HG03558 (cell line): ENCODE measurements around the gene TBX15.
"Not testable (repeated sequence)": the region's sequence is repeated elsewhere in the genome, so short reads cannot be mapped to it uniquely, and the experiment has no call there.

Experiments
- ATAC-seq: cut with Tn5 transposase; IDR thresholded peaks from one replicate; pipeline ENCODE4 v1.9.1; 2021; ENCODE audit warnings: moderate number of reproducible peaks; ENCODE audit not compliant: unreplicated experiment; ENCODE audit errors: extremely low read depth

The TBX15 gene

DNA sequence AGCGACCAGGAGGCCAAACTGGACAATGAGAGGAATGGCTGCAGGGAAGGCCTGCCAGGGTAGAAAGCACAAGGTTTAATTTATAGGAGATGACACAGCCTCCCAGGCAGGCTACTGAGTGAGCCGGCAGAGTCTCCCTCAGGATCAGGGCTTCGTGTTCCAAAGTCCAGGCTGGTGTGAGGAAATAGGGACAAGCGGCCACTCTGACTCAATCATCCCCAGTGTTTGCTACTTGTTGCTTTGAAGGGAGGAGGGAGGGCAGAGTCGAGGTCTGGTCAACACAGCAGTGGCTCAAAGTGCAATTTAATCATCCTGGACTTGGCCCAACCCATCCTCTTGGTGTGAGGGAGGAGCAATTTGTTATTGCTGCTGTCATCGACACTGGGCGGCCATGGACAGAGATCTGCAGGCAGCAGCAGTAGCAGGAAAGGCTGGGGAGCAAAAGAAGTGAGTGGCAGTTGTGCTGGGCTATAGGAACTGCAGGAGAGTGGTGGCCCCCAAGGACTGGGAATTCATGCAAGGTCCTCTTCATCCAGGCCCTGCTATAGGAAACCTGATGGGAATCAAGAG lies 27.5 kb downstream of the TBX15 start:
- no peak for ATAC-seq

DNA sequence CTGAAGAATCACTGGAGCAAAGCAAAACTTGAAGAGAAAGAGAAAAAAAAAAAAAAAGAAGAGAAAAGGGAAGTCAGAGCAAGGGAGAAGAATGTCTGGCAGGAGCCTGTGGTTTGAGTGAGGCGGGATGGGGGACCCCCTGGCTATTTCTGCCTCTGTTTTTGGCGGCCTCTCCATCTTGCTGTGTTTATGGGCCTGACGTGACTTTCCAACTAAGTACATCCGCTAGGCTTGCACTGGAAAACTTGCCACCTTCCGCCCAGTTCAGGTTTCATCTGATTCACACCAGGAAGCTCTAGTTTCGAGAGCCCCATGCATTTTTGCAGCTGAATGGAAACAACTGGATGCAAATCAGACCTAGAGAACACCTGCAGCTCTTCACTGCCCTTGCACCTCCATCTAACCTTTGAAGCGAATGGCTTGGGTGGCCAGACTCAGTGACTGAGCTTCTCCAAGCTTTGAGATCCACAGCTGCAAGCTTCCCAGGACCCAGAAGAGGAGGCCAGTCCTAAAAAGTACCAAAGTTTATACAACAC lies 28.0 kb downstream of the TBX15 start:
- peak; percentile 87 for ATAC-seq

DNA sequence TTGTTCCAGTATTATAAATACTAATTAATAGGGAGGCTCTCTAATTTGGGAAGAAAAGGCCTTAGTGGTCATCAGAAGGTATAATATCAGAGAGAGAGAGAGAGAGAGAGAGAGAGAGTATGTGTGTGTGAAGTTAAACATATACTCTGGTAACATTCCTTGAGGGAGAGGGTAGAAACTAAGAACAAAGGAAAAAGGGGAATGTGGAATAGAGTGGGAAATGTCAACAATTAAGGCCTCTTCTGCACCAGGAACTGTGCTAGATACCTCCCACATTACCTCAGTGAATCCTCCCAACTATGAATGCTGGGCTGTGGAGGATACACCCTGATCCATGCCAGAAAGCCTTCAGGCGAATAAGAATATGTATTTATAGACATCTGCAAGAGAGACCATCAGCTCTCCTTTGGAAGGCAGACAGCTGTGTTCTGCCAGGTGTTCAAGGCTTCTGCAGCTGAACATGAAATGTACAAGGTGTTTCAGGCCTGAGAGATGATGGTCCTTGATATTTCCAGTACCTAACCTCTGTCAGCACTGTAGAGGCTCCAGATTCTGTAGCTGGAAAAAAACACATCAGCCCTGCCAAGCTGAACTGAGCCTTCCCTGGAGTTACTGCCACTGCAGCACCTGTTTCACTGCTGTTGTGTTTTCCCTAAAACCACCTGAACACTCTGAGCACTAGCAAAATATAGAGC lies 29.1 kb downstream of the TBX15 start:
- no peak for ATAC-seq

DNA sequence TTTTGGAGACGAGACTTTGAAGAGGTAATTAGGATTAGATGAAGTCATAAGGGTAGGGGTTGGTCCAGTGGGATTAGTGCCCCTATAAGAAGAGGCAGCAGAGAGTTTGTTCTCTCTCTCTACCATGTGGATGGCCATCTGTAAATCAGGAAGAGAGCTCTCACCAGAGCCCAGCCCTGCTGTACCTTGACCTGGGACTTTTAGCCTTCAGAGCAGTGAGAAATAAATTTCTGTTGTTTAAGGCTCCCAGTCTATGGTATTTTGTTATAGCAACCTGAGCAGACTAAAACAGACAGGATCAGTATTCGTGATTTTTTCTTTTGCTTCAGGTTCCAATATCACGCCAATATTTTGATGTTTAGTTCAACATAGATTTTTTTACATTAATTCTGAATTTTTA lies 30.0 kb downstream of the TBX15 start:
- ATAC-seq: no peak

DNA sequence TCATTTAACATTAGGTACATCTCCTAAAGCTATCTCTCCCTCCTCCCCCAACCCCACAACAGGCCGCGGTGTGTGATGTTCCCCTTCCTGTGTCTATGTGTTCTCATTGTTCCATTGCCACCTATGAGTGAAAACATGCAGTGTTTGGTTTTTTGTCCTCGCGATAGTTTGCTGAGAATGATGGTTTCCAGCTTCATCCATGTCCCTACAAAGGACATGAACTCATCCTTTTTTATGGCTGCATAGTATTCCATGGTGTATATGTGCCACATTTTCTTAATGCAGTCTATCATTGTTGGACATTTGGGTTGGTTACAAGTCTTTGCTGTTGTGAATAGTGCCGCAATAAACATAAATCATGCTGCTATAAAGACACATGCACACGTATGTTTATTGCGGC lies 30.6 kb downstream of the TBX15 start:
- ATAC-seq: not testable (repeated sequence)

DNA sequence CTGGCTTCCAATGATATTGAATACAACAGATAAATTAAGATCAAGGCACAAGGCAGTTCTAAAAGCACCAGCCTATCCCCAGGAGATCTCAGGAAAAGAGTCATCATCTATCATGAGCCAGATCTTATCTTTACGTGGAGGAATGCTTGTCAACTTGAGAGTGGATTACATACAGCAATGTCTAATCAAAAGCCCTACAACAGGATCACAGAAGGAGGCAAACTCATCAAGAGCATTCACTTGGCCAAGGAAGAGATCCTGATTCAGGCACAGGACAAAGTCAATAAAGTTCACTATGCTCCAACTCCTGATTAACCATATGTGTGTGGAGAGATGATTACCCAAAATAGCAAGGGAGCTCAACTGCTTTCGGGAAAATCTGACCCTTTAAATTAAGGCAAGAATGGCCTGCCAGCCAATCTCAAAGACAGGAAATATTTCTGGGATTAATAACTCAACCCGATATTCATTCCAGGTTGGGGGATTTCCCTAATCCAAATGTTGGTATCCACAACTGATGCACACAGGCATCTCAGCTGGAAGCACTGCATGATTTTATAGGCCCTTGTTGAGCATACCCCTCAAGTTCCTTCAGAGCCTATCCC lies 33.7 kb downstream of the TBX15 start:
- no peak for ATAC-seq

DNA sequence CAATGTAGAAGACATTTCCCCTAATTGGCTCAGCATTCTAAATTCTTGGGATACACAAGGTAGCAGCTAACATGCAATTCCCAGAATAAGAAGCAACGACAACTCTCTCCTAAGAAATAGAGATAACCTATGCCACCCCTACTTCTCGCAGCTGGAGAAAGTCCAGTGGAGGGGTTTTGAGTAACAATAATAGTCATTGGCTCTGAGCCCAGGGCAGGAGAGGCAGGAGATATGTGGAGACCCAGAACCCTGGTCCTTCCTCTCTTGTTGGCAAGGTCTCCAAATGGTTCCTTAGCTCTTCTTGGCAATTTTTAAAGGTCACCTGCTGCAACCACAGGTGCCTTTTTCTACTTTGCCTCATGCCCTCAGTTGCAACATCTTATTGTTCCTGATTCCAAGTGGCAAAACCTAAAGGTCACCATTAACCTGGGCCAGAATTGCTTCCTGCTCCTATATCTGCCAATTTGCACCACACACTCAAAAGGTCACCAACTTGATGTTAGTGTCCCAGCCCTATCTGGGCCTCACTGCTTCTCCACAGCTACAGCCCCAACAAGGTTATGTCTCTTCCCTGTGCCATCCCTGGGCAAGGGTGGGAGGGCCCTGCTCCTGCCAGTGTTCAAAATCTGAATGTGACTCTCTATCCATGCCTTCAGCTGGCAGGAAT lies 36.7 kb downstream of the TBX15 start:
- ATAC-seq: no peak

DNA sequence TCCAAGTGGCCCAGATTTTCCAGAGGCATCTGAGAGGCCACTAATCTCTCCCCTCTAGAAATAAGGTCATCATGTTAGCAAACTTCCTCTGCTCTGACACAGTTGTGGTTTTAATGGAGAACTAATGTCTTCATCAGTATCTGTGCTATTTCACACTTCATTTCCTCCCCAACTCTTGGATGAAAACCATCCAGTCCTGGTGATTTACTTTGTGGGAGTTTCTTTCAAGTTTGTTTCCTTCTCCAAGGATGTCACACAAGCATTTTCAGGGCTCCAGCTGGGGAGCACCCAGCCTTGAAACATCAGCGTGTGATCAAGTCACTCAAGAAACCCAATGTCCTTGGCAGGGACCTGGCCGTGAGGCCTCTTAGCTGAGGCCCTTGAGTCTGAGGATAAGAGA lies 38.8 kb downstream of the TBX15 start:
- no peak for ATAC-seq

DNA sequence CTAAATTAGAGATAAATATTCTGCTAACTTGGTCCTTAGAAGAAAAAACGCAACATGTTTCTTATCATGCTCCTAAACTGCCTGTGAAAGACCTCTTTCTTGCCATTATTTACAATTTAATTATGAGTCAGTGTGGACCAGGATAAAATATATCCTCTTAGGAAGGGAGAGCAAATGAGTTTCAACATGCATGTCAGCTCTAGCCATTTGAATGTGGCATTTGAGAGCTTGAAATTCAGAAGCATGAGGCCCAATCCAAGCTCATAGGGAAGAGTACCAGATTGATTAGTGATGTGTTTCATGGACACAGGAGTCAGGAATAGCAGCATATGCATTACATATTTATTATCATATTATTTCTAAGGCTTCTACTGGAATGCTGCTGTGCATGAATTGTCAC lies 39.3 kb downstream of the TBX15 start:
- ATAC-seq: no peak

DNA sequence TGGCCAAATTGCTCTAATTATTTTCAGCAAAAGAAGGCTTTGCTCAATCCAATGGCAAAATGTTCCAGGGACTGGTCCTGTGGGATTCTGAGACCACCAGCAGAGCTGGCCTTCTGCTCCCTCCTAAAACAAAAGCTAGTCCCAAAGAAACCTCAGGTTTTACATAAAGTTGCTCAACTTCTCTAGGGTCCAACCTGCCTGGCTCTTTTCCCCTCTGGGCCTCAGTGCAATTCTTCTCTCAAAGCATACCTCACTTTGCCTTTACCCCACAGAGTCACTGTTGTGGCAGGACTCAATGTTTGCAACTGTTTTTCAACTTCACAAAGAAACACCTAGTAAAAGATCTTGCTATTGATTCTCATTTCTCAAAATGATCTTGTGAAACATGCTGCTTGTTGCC lies 39.8 kb downstream of the TBX15 start:
- no peak for ATAC-seq

DNA sequence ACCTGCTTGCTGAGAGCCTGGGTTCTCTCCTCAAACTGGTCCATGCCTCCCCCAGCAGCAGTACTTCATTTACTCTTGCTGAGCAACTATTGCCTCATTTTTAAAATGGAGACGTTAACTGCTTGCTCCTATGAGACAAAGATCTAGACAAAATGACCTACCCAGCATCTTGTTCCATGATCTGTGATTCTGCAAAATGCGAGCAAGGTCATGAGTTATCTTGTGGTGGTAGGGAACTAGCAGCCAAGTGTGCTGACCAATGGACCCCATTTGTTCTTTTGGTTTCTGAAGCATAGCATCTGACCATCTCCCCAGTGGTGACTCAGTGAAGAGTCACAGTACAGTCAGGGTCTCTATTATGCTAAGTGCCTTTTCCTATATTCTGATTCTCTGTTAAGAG lies 40.4 kb downstream of the TBX15 start:
- no peak for ATAC-seq

DNA sequence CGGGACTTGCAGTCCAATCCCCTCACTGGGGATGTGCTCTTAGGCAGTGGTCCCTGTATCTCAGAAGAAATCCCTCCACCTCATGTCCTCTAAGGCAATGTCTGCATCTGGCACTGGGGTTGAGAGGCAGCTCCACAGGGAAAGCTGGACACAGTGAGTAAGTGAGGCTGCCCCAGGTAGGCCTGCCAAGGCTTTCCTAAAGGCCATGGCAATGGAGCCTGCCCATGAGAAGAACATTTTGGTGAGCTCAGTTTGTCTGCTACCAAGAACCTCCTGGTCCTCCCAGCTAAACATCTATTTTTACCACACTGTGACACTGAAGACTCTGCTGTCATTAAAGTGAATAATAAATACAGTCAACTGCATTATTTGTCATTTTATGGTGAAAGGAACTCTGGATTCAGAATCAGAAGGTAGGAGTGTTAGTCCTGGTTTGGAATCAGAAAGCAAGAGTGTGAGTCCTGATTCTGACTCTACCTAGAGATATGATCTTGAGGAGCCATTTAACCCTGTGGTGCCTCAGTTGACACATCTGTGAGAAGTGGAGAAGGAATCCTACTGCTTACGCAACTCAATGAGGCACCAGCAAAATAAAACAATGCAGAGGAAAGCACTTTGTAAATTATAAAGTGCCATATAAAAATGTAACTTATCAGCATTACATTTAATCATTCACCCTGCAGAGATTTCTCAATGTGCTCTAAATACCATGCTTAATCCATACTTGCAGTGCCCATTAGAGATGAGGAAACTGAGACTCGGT lies 41.0 kb downstream of the TBX15 start:
- no peak for ATAC-seq

DNA sequence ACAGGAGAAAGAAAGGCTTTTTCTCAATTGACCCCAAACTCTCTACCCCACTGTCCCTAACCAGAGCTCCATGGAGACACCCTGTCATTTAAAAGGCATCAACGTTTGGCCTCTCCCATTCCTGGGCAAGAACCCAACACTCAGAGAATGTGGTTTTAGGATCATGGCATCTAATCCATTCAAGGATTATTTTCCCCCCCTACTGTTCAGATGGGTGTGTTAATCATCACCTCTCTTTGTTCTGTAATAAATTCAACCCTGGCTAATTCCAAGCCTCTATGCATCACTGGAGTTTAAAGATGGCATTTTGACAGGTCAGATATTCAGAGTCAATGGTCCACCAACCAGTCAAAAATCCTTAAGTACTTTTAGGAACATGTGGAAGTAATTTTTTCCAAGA lies 42.7 kb downstream of the TBX15 start:
- ATAC-seq: no peak

DNA sequence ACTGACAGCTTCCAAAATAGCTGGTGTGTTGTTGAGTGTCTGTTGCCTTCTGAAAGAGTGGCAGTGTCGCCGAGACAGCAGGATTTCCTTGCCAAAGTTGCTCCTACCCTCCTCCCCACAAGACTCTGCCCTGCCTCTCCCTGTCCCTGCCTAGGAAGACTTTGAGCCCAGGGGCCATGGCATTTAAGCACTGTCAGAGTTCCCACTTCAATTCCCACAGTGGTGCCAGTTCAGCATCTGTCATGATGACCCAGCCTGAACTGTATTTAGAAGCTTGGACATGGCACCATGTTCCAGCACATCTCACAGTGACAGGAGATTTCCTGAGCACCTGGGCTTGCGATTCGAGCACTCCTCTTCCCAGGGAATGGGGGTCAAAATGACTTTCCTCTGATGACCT lies 43.6 kb downstream of the TBX15 start:
- no peak for ATAC-seq

DNA sequence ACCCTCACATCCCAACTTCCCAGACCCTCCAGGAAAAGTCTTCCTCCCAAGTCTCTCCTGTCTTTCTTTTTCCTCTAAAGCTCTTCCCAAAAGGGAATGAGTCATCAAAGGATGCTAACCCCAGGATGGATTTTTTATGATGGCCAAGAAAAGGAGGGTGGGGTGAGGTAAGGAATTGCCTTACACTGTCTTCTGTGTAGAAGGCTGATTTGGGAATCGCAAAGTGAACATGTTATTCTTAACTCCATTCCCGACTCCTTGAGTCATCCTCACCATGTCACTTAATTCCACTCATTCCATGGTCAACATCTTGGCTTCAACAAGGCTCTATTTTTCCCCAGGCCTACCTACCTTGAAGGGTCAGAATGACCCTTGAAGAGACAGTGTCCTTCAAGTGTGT lies 44.0 kb downstream of the TBX15 start:
- ATAC-seq: no peak

DNA sequence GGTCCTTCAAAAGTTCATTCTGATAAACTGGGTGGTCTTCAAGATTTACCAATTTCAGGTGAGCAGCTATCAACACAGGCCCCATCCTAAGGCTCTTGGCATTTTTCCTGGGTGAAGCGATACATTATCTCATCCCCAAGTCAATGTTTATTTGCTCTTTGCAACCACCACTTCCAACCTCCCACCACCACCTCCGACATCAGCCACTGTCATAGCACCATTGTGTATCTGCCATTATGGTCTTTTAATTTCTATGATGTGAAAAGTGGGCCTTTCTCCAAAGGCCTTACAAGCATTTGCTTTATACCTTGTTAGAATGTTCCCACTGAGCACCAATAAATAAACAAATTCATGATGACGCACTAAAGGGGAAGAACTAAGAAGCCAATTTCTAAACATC lies 47.2 kb downstream of the TBX15 start:
- ATAC-seq: no peak

DNA sequence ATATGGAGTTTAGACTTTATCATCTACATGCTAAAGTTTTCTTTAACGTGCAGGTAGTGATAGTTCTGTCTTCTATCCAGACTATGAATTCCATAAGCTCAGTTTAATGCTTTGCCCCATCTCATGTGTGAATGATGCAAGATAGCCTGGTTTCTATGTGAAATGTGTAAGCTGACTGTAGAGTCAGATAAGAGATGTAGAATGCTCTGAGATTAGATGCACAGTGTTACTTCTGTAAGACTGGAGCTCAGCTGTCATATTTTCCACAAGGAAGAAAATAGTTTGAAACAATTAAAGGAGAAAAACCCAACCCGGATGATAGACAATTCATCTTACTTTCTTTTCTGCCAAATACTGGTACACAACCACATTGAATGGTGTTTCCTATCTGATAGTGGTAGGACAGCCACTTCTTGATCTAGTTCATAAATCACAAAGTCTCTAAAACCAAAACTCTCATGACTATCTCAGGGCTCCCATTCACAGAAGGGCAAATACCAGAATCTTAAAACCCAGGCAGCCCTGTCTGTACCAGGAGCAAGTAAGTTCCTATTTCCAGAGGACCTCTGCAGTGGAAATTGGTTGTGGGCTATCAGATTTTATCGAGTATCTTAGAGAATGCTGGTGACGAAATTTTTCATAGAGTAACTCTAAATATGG lies 50.6 kb downstream of the TBX15 start:
- no peak for ATAC-seq

DNA sequence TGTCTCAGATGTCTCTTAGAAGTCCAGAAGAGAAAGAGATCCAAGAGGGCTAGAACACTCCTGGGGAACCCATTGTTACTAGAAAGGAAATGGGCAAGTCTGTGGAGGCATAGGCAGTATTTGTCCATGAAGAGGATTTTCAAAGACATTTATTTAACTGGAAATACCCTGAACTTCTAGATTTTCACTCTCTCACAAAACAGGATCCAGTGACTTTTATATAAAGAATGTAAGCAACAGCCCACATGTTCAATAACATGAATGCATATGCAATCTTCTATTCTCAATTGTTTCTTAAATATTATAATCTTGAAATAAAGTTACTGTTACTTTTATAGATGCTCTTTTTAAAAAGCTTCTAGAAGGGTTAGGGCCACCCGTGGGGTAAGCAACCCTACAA lies 53.4 kb downstream of the TBX15 start:
- no peak for ATAC-seq

DNA sequence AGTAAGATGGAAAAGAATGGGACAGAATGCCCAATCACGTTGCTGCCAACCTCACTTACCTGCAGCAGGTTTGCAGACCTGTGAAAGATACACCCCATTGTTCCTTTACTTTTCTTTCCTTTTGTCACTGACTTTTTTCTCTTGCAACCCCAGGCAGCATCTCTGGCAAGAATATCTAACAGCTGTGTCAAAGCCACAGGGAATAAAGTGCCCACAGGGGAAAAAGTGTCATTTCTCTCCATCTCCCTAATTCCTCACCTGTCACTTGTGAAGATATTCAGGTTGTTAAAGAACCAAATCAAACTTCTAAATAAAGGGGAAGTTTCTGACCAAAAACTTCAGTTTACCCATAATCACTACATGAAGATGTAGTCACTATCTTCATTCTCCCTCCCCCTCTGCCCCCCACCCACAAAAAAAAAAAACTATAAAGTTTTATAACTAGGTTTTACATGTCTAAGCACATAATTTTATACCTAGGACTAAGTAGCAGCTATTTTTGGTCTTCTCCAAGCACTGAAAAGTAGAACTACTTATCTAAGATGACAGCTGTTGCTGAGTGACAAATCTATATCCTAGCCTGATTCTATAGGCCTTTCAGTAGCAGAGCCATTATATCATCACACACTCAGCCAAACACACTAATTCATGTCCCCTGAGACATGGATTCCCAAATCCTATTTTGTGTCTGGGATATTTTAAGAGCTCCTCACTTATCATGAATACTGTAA lies 54.9 kb downstream of the TBX15 start:
- no peak for ATAC-seq
